ENCODE measurements around the gene MTIF3.

DNA sequence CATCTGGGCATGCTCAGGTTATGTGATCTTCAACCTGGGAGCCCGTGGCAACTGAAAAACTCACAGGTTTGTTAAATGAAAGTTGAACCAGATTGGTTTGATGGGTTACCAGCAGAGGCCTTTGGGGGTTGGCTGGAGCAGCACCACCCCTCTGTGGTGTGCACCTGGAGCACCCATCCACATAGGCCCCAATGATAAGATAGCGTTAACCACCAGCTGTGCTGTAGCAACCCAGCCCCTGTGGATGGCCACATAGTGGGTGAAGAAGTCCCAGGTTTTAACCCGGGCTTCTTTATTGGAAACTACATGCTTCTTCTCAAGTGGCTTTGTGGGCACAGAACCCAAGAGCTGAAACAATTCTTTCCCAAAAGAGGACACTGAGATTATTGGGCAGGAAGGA is 22.6 kb upstream of the MTIF3 start:
- TF ChIP-seq CTCF (IDR thresholded peaks at IDR 0.05), result no peak
- no peak for TF ChIP-seq EP300 (IDR thresholded peaks at IDR 0.05)
- no peak for TF ChIP-seq POLR2A (IDR thresholded peaks at IDR 0.05)
- TF ChIP-seq POLR2AphosphoS5 (IDR thresholded peaks at IDR 0.05), result no peak
